ENCODE measurements around the gene ABCA8. TPM values are rescaled to one million over a fixed set of nuclear protein-coding genes. Genes with fewer than 3 reads are reported as not detected.

ABCA8 gene
- total and polyA plus RNA-seq, 2 of the 8 experiments (the other 6 are each of a cell fraction or from before 2014, with no cell fraction given), result not detected

- TF ChIP-seq CHD1 (IDR thresholded peaks at IDR 0.05; ENCODE audit: low read depth, low read length) (no peak), CREB1 (IDR thresholded peaks at IDR 0.05) (no peak), GTF2F1 (IDR thresholded peaks at IDR 0.05; ENCODE audit: borderline replicate concordance, low read depth, low read length) (no peak), SIX5 (IDR thresholded peaks at IDR 0.05; ENCODE audit: low read depth, low read length) (no peak), RNF2 (IDR thresholded peaks at IDR 0.05; ENCODE audit: borderline replicate concordance, low read depth, low read length, missing control alignments, poor library complexity, severe bottlenecking) (no peak)
Observed at GRCh38 chr17:68832109-68832802, 122.9 kb downstream of the ABCA8 start (continued).
